Trophoblast cell (in vitro differentiated cells and primary cell): ENCODE results near the gene ARHGEF33.

Experiments
- DNase-seq, 2 donors: peaks; one replicate each; pipeline ENCODE4 v3.0.0-alpha.2; 2016
- H2AFZ ChIP-seq: 2 replicates; pipeline ENCODE4 v1.6.1; 2013; ENCODE audit warnings: low read length, moderate library complexity, mild to moderate bottlenecking; ENCODE audit not compliant: insufficient read depth, poor library complexity
- H2AK5ac ChIP-seq: 2 replicates; pipeline ENCODE4 v1.6.1; 2013; ENCODE audit warnings: mild to moderate bottlenecking, low read length
- H2BK120ac ChIP-seq: 2 replicates; pipeline ENCODE4 v1.6.1; 2013; ENCODE audit warnings: low read length, mild to moderate bottlenecking, moderate library complexity; ENCODE audit not compliant: insufficient read depth, poor library complexity
- H2BK12ac ChIP-seq: 2 replicates; pipeline ENCODE4 v1.6.1; 2013; ENCODE audit warnings: mild to moderate bottlenecking, low read length, moderate library complexity
- H2BK5ac ChIP-seq: 2 replicates; pipeline ENCODE4 v1.6.1; 2013; ENCODE audit warnings: low read length, low read depth, moderate library complexity, mild to moderate bottlenecking; ENCODE audit not compliant: poor library complexity
- H3K14ac ChIP-seq: 2 replicates; pipeline ENCODE4 v1.6.1; 2013; ENCODE audit warnings: mild to moderate bottlenecking, low read length
- H3K18ac ChIP-seq: 2 replicates; pipeline ENCODE4 v1.6.1; 2013; ENCODE audit warnings: mild to moderate bottlenecking, low read length
- H3K23ac ChIP-seq: 2 replicates; pipeline ENCODE4 v1.6.1; 2013; ENCODE audit warnings: low read length
- H3K27ac ChIP-seq: 2 replicates; pipeline ENCODE4 v1.5.1; 2013; ENCODE audit warnings: low read depth, mild to moderate bottlenecking, inconsistent platforms, low read length, moderate library complexity
- H3K27me3 ChIP-seq: 2 replicates; pipeline ENCODE4 v1.6.1; 2013; ENCODE audit warnings: inconsistent platforms, mild to moderate bottlenecking, low read length, moderate library complexity; ENCODE audit not compliant: insufficient read depth
- H3K36me3 ChIP-seq, 2 experiments: 1 replicate in 1 of 2; 2 replicates in 1 of 2; pipeline ENCODE4 v1.6.1; 2013; ENCODE audit warnings: low read length in 2 of 2, mild to moderate bottlenecking in 2 of 2, moderate library complexity in 1 of 2; ENCODE audit not compliant: insufficient read depth in 2 of 2, control insufficient read depth in 1 of 2
- H3K4ac ChIP-seq: 2 replicates; pipeline ENCODE4 v1.6.1; 2013; ENCODE audit warnings: low read depth, mild to moderate bottlenecking, low read length, moderate library complexity
- H3K4me1 ChIP-seq, 2 experiments: 1 replicate in 1 of 2; 2 replicates in 1 of 2; pipeline ENCODE4 v1.6.1; 2013; ENCODE audit warnings: low read length in 2 of 2, mild to moderate bottlenecking in 2 of 2, moderate library complexity in 1 of 2; ENCODE audit not compliant: insufficient read depth in 2 of 2, control insufficient read depth in 1 of 2
- H3K4me2 ChIP-seq: 2 replicates; pipeline ENCODE4 v1.6.1; 2013; ENCODE audit warnings: inconsistent platforms, mild to moderate bottlenecking, low read length, moderate library complexity
- H3K4me3 ChIP-seq: 2 replicates; pipeline ENCODE4 v1.5.1; 2013; ENCODE audit warnings: mild to moderate bottlenecking, low read depth, low read length, inconsistent platforms
- H3K79me1 ChIP-seq: one replicate; pipeline ENCODE4 v1.6.1; 2013; ENCODE audit warnings: low read length
- H3K79me2 ChIP-seq: 2 replicates; pipeline ENCODE4 v1.6.1; 2013; ENCODE audit warnings: low read length, mild to moderate bottlenecking; ENCODE audit not compliant: control insufficient read depth, insufficient read depth, poor library complexity
- H3K9ac ChIP-seq: 2 replicates; pipeline ENCODE4 v1.6.1; 2013; ENCODE audit warnings: mild to moderate bottlenecking, low read length
- H3K9me3 ChIP-seq: 2 replicates; pipeline ENCODE4 v1.6.1; 2013; ENCODE audit warnings: low read depth, mild to moderate bottlenecking, control low read depth, inconsistent platforms, low read length; ENCODE audit not compliant: insufficient read depth
- H4K12ac ChIP-seq: 2 replicates; pipeline ENCODE4 v1.6.1; 2013; ENCODE audit warnings: low read depth, mild to moderate bottlenecking, low read length, moderate library complexity
- H4K8ac ChIP-seq: 2 replicates; pipeline ENCODE4 v1.6.1; 2013; ENCODE audit warnings: low read depth, mild to moderate bottlenecking, low read length, moderate library complexity
- H4K91ac ChIP-seq: one replicate; pipeline ENCODE4 v1.6.1; 2013; ENCODE audit warnings: low read depth, mild to moderate bottlenecking, low read length, moderate library complexity
- WGBS: extraction: QIAGEN DNeasy Blood & Tissue Kit; methylation state at CpG from one replicate; pipeline ENCODE4 v1.1.7; 2013; ENCODE audit warnings: missing lambda C conversion rate; ENCODE audit not compliant: insufficient read length, insufficient coverage; ENCODE audit errors: extremely low coverage; 5-methylcytosine and 5-hydroxymethylcytosine counted together

ARHGEF33 gene

DNA sequence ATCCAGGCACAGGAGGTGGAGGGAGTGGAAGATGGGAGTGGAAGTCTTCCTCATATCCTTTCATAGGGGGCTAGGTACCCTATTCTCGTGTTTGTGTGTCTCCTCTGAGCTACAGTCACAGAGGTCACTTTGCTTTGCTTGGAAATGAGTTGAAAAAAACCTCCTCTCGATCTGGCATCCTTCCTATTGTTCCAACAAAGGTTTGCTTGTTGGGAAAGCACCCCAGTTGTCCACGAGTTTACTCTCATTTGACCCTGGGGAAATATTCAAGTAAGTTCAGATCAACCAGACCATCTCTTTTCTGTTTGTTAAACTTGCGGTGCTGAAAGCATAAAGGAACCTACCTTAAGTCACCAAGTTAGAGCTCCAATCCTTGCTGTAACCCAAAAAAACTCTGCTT lies 59.3 kb downstream of the ARHGEF33 start:
- Histone ChIP-seq H3K9me3 (no peaks in the 10 kb centered on the region), H2BK5ac (no peak overlapping the region), H2AK5ac (no peak overlapping the region), H4K8ac (no peak overlapping the region), H3K14ac (no peak overlapping the region), H3K79me1 (peaks cover 11% of the 10 kb centered on the region), H3K23ac (no peak overlapping the region), H2BK12ac (peak overlapping the region; percentile 34), H3K4ac (no peak overlapping the region), H3K27ac (no peak overlapping the region), H3K9ac (no peak overlapping the region), H3K36me3 (no peaks in the 10 kb centered on the region), H2BK120ac (no peak overlapping the region), H3K4me3 (no peak overlapping the region), H4K91ac (no peak overlapping the region), H3K27me3 (no peaks in the 10 kb centered on the region), H4K12ac (no peak overlapping the region), H3K4me2 (no peak overlapping the region), H3K18ac (no peak overlapping the region), H3K79me2 (no peaks in the 10 kb centered on the region), H3K4me1 (peaks cover 14 to 15% of the 10 kb centered on the region in 2 experiments), H2AFZ (no peak overlapping the region)
- DNase-seq, result no peak
- no CpG with 5 or more reads among the region's 4 CpGs for WGBS

DNA sequence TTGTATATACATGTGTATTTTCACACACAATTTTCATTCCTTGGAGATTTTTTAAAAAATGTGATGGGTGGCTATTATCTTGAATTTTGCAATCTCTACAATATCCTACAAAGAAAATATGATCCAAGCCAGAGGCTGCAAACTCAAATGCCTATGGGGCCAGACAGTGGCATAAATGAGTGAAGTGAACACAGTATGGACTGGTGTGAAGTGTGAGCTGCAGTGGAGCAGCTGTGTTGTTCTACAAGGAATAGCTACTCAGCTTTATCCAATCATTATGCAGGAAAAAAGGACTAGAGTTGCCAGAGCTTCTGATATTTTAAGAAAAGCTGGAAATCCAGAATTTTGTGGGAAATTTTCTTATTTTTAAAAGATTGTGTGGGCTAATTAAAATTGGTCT lies 62.1 kb downstream of the ARHGEF33 start:
- no peaks in the 10 kb centered on the region for H3K79me1 ChIP-seq
- H2BK5ac ChIP-seq, result no peak overlapping the region
- no peak overlapping the region for H3K23ac ChIP-seq
- no peak overlapping the region for H4K8ac ChIP-seq
- H3K9me3 ChIP-seq, result no peaks in the 10 kb centered on the region
- H4K12ac ChIP-seq, result no peak overlapping the region
- no peak overlapping the region for H2BK12ac ChIP-seq
- no peaks in the 10 kb centered on the region for H3K36me3 ChIP-seq
- H3K79me2 ChIP-seq, result no peaks in the 10 kb centered on the region
- H2BK120ac ChIP-seq, result no peak overlapping the region
- no peak overlapping the region for H3K18ac ChIP-seq
- H3K4me2 ChIP-seq, result no peak overlapping the region
- no peak for DNase-seq
- no peak overlapping the region for H3K4ac ChIP-seq
- H3K9ac ChIP-seq, result no peak overlapping the region
- H4K91ac ChIP-seq, result no peak overlapping the region
- no peak overlapping the region for H3K14ac ChIP-seq
- H3K4me3 ChIP-seq, result no peak overlapping the region
- H3K27me3 ChIP-seq, result no peaks in the 10 kb centered on the region
- no peak overlapping the region for H2AK5ac ChIP-seq
- no peak overlapping the region for H2AFZ ChIP-seq
- peaks cover 0 to 5% of the 10 kb centered on the region in 2 experiments for H3K4me1 ChIP-seq
- no peak overlapping the region for H3K27ac ChIP-seq

DNA sequence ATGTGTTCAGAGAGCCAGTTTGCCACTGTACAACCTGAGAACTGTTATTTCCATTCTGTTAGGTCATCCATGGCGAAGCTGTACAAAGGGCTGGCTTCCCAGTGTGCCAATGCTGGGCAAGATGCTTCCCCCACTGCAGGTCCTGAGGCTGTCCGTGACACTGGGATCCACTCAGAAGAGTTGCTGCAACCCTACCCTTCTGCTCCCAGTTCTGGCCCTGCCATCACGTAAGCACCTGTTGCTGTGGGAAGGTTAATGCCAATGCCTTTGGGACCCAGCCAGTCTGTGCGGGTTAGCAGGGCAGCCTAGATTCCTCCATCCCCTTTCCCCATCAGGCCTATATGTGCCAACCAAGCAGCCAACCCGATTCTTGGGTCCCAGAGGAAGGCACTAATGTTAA lies 68.3 kb downstream of the ARHGEF33 start:
- no peak overlapping the region for H4K8ac ChIP-seq

DNA sequence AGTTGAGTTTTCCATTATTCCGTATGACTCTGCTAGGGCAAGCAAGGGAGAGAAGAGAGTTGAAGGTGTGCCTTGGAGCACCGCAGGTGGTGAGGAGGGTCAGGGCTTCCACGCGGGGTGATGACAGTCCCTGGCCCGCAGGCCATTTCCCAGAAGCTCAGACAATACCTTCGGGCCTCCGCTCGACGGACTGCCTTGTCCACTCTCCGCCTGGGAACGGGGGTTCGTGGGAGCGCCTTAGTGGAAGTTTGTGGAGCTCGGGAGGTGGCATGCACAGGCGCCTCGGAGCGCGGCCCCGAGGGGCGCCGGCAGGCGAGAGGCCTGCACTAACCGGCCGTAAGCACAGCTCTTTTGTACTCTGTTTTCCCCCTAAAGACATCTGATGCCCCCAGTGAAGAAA lies 69.8 kb downstream of the ARHGEF33 start:
- Histone ChIP-seq H2BK12ac (no peak overlapping the region), H3K18ac (no peak overlapping the region), H3K4me3 (no peak overlapping the region), H4K91ac (no peak overlapping the region), H3K79me1 (no peaks in the 10 kb centered on the region), H2BK120ac (no peak overlapping the region), H2AK5ac (no peak overlapping the region), H3K4me1 (peaks cover 7 to 8% of the 10 kb centered on the region in 2 experiments), H3K23ac (no peak overlapping the region), H3K4me2 (no peak overlapping the region), H3K9me3 (peaks cover 9% of the 10 kb centered on the region), H2AFZ (no peak overlapping the region), H4K12ac (no peak overlapping the region), H3K27me3 (no peaks in the 10 kb centered on the region), H3K79me2 (no peaks in the 10 kb centered on the region), H3K9ac (no peak overlapping the region), H3K36me3 (no peaks in the 10 kb centered on the region), H4K8ac (no peak overlapping the region), H3K14ac (no peak overlapping the region), H3K4ac (no peak overlapping the region), H2BK5ac (no peak overlapping the region), H3K27ac (no peak overlapping the region)
- WGBS, result no CpG with 5 or more reads among the region's 24 CpGs
- no peak for DNase-seq

More for the DNA sequence above, 68.3 kb downstream of the ARHGEF33 start:
- no peak overlapping the region for H2BK120ac ChIP-seq
- no peak overlapping the region for H2AK5ac ChIP-seq
- no CpG with 5 or more reads among the region's 5 CpGs for WGBS
- no peak overlapping the region for H2BK5ac ChIP-seq
- no peak overlapping the region for H3K4ac ChIP-seq
- H3K27ac ChIP-seq, result no peak overlapping the region
- no peaks in the 10 kb centered on the region for H3K79me1 ChIP-seq
- no peak for DNase-seq
- no peak overlapping the region for H3K4me2 ChIP-seq
- no peak overlapping the region for H3K9ac ChIP-seq
- no peak overlapping the region for H3K18ac ChIP-seq
- no peak overlapping the region for H3K14ac ChIP-seq
- no peak overlapping the region for H3K4me3 ChIP-seq
- no peak overlapping the region for H4K12ac ChIP-seq
- H3K4me1 ChIP-seq, result peaks cover 7 to 8% of the 10 kb centered on the region in 2 experiments
- no peaks in the 10 kb centered on the region for H3K79me2 ChIP-seq
- H4K91ac ChIP-seq, result no peak overlapping the region
- H2AFZ ChIP-seq, result no peak overlapping the region
- H3K27me3 ChIP-seq, result no peaks in the 10 kb centered on the region
- H3K36me3 ChIP-seq, result no peaks in the 10 kb centered on the region
- no peak overlapping the region for H3K23ac ChIP-seq
- H2BK12ac ChIP-seq, result no peak overlapping the region
- H3K9me3 ChIP-seq, result peaks cover 9% of the 10 kb centered on the region
